ENCODE results near the gene BTN2A1. TPM values are rescaled to one million over a fixed set of nuclear protein-coding genes. Genes with fewer than 3 reads are reported as not detected.
A peak's percentile ranks its signal among the peaks of the same experiment; 100 is the strongest.

The BTN2A1 gene
- total RNA-seq, 4 donors from 2014 or later, result 15.7 to 29.0 (median 17.1) TPM

GRCh38 chr6:26471970-26472369 lies 14.2 kb downstream of the BTN2A1 start:
- Histone ChIP-seq H3K36me3 (peaks cover 0 to 32% (median 10%) of the 10 kb centered on the region in 3 donors), H3K4me3 (no peak overlapping the region), H3K9me3 (peaks cover 0 to 8% (median 0%) of the 10 kb centered on the region in 4 donors), H3K4me1 (peaks cover 0 to 34% (median 16%) of the 10 kb centered on the region in 4 donors), H3K27me3 (no peaks in the 10 kb centered on the region), H3K27ac (no peak overlapping the region)
- no peak for DNase-seq (ENCODE audit: low spot score in 2 of 2)
- TF ChIP-seq POLR2A (IDR thresholded peaks at IDR 0.05) (no peak), EP300 (IDR thresholded peaks at IDR 0.05) (no peak), CTCF (IDR thresholded peaks at IDR 0.05) (no peak)

DNA sequence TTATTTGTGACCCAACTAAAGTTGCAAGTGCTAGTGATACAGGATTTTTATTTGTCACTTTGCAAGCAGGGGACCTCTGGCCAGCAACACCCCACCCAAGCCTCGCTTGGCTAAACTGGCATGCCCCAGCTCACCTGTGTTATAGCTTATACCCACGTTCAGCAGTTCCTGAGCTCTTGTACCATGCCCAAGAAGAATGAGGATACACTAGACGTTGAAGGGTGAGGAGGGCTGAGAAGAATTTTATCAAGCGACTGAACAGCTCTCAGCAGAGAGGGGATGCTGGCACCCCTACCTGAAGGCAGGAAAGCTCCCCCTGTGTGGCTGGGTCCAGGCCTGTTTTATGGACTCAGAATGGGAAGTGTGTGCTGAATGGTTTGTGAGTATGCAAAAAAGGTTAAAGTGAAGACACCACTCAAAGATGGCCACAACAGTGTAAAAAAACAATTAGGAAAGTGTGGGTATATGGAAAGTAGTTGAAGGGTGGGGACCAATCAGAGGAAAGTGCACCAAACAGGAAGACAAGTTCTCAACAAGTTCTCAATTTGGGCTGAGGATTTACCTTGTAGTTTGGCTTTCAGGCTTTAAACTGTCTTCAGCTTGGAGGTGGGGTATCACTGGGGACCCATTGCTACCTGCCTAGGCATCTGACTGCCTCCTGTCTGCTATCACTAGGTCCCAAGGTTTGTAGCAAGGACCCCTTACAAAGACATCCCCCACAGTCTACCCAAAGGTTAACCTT lies 15.0 kb downstream of the BTN2A1 start:
- TF ChIP-seq POLR2A (IDR thresholded peaks at IDR 0.05) (no peak), CTCF (IDR thresholded peaks at IDR 0.05) (no peak), EP300 (IDR thresholded peaks at IDR 0.05) (no peak)
- DNase-seq (ENCODE audit: low spot score in 2 of 2), result no peak
- Histone ChIP-seq H3K4me1 (peaks cover 0 to 37% (median 16%) of the 10 kb centered on the region in 4 donors), H3K27me3 (no peaks in the 10 kb centered on the region), H3K4me3 (no peak overlapping the region), H3K36me3 (peaks cover 0 to 24% (median 4%) of the 10 kb centered on the region in 3 donors), H3K9me3 (peaks cover 0 to 8% (median 0%) of the 10 kb centered on the region in 4 donors), H3K27ac (peak overlapping the region in 3 of 4 donors; percentile 87 to 93 (median 89))
- WGBS, 2 donors, result 92% methylated on average over 4 of the region's 4 CpGs

GRCh38 chr6:26473429-26473757 lies 15.6 kb downstream of the BTN2A1 start:
- no peak for DNase-seq (ENCODE audit: low spot score in 2 of 2)
- peaks cover 0 to 17% (median 0%) of the 10 kb centered on the region in 3 donors for H3K36me3 ChIP-seq
- no peak for TF ChIP-seq POLR2A (IDR thresholded peaks at IDR 0.05)
- TF ChIP-seq CTCF (IDR thresholded peaks at IDR 0.05), result no peak
- TF ChIP-seq EP300 (IDR thresholded peaks at IDR 0.05), result no peak
- peak overlapping the region; percentile 30 to 60 (median 45) for H3K4me3 ChIP-seq
- H3K27me3 ChIP-seq, result no peaks in the 10 kb centered on the region
- H3K4me1 ChIP-seq, result peaks cover 0 to 39% (median 16%) of the 10 kb centered on the region in 4 donors
- 70 to 79% methylated on average over 1 of the region's 1 CpG for WGBS, 2 donors
- peak overlapping the region; percentile 47 to 93 (median 88) for H3K27ac ChIP-seq
- peaks cover 0 to 8% (median 0%) of the 10 kb centered on the region in 4 donors for H3K9me3 ChIP-seq

DNA sequence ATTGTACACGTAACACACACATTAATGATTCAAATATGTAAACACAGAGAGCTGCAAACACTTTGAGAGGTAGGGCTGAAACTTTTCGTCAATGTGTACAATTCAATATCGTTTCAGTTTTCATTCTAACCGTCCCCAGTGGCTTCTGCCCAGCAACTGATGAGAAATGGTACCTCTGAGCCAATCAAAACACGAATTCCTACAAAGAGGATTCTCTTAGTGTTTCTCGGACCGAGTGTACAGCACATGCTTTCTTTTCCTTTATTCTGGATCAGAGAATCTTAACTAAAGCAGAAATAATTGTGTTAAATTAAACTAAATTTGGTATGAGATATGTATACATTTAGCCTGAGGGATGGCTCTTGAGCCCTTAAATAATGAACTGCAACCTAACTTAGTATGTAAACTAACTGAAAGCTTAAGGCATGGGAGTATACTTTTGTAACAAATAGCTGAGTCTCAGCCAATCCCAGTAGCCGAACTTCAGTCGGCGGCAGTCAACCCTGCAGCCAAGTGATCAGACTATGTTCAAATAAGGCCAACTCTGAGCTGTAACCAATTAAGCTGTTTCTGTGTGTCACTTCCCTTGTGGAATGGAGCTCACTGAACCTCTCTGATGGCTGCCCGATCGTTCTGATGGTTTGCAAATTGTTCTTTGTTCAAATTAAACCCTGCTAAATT lies 16.1 kb downstream of the BTN2A1 start:
- Histone ChIP-seq H3K27ac (peak overlapping the region; percentile 47 to 93 (median 88)), H3K4me3 (peak overlapping the region; percentile 30 to 60 (median 45)), H3K27me3 (no peaks in the 10 kb centered on the region), H3K4me1 (peaks cover 0 to 39% (median 16%) of the 10 kb centered on the region in 4 donors), H3K9me3 (peaks cover 0 to 8% (median 0%) of the 10 kb centered on the region in 4 donors), H3K36me3 (peaks cover 0 to 12% (median 0%) of the 10 kb centered on the region in 3 donors)
- TF ChIP-seq POLR2A (IDR thresholded peaks at IDR 0.05) (peak; percentile 23 to 57), CTCF (IDR thresholded peaks at IDR 0.05) (no peak), EP300 (IDR thresholded peaks at IDR 0.05) (peak in 1 of 2 donors; percentile 83)
- DNase-seq (ENCODE audit: low spot score in 2 of 2), result peak; percentile 67 to 96
- 0 to 2% methylated on average over 12 of the region's 12 CpGs for WGBS, 2 donors

DNA sequence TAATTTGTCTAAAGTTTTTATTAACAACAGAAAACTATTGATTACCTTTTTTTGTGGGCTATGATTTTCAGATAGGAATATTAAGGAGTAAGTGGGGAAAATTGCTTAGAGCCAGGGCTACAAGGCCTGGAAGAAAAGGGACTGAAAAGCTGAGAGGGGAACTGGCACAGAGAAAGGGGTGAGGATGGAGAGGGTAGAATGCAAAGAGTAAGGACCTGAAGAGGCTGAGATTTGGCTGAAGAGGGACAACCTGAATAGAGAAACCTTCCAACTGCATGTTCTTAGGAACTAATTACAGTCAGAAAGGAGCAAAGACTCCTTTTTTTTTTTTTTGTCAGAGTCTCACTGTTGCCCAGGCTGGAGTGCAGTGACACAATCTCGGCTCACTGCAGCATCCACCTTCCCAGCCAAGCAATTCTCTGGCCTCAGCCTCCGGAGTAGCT lies 16.7 kb downstream of the BTN2A1 start:
- Histone ChIP-seq H3K9me3 (peaks cover 0 to 8% (median 0%) of the 10 kb centered on the region in 4 donors), H3K27ac (peak overlapping the region; percentile 47 to 93 (median 88))
- whole genome bisulfite sequencing, 2 donors, result 34 to 37% methylated on average over 2 of the region's 2 CpGs

More for the DNA sequence above, 16.7 kb downstream of the BTN2A1 start:
- Histone ChIP-seq H3K27me3 (no peaks in the 10 kb centered on the region), H3K36me3 (peaks cover 0 to 7% (median 0%) of the 10 kb centered on the region in 3 donors), H3K4me3 (peak overlapping the region; percentile 30 to 60 (median 45)), H3K4me1 (peaks cover 0 to 39% (median 16%) of the 10 kb centered on the region in 4 donors)
- TF ChIP-seq EP300 (IDR thresholded peaks at IDR 0.05) (no peak), POLR2A (IDR thresholded peaks at IDR 0.05) (no peak), CTCF (IDR thresholded peaks at IDR 0.05) (no peak)
- DNase-seq (ENCODE audit: low spot score in 2 of 2), result no peak

Measured in tibial nerve (tissue), 4 donors.